Uterus (tissue), 4 donors: ENCODE results near the gene TGFA. TPM values are rescaled to one million over a fixed set of nuclear protein-coding genes. Genes with fewer than 3 reads are reported as not detected.

Experiments used
- DNase-seq, 2 donors: peaks; one replicate each; pipeline ENCODE4 v3.0.0-alpha.2; 2019 to 2020
- H3K27ac ChIP-seq, 2 donors: fragments of 200-600 bp; sonication (generic); 1 replicate in 1 of 2; 2 replicates in 1 of 2; pipeline ENCODE4 v1.5.1; 2016 to 2018
- H3K27me3 ChIP-seq, 2 donors: fragments of 200-600 bp; sonication (generic); one replicate each; pipeline ENCODE4 v1.5.1; 2018 to 2019; ENCODE audit warnings: control low read depth in 1 of 2
- H3K36me3 ChIP-seq, 2 donors: fragments of 200-600 bp; sonication (generic); one replicate each; pipeline ENCODE4 v1.5.1; 2019; ENCODE audit warnings: control low read depth in 1 of 2
- H3K4me1 ChIP-seq, 2 donors: fragments of 200-600 bp; sonication (generic); one replicate each; pipeline ENCODE4 v1.5.1; 2018 to 2019; ENCODE audit warnings: control low read depth in 1 of 2
- H3K4me3 ChIP-seq, 2 donors: fragments of 200-600 bp; sonication (generic); 1 replicate in 1 of 2; 2 replicates in 1 of 2; pipeline ENCODE4 v1.5.1; 2018 to 2019; ENCODE audit warnings: mild to moderate bottlenecking in 1 of 2
- H3K9me3 ChIP-seq, 2 donors: fragments of 200-600 bp; sonication (generic); one replicate each; pipeline ENCODE4 v1.5.1; 2019; ENCODE audit warnings: control low read depth in 1 of 2
- POLR2A ChIP-seq, 2 donors: fragments of 450-650 bp; IDR thresholded peaks; one replicate each; pipeline ENCODE4 v1.6.1; 2016; ENCODE audit warnings: antibody characterized with exemption in 2 of 2, mild to moderate bottlenecking in 1 of 2, moderate library complexity in 1 of 2
- intact Hi-C: fragments of 100-400 bp; cut with DNase I; formaldehyde crosslinking; loops from one replicate; pipeline ENCODE4 v1.15.1; 2023; ENCODE audit warnings: low total_unique reads
- total RNA-seq, 4 donors: library from RNA; depleted of rRNA in 3 of 4; stranded (reverse); fragments of >200 nt in 3 of 4; gene quantifications; one replicate each; pipeline versions ENCODE4 v1.1.0 to v1.2.4, GENCODE V29; 2014 to 2023
- TF ChIP-seq, protein P1 (sequence below), 4 experiments: fragments of 200-600 bp in 2 of 4; fragments of 450-650 bp in 2 of 4; sonication (generic) in 2 of 4; IDR thresholded peaks; one replicate each; pipeline ENCODE4 v1.5.1; 2016 to 2019; ENCODE audit warnings: antibody characterized with exemption in 4 of 4, mild to moderate bottlenecking in 2 of 4, moderate library complexity in 1 of 4
- donor health status: DM: yes; HTN: yes; CAD: no.

Gene TGFA
- 1 to 10 TPM in 3 of 4 donors, not detected in 1; 1.5 to 3.7 (median 1.6) TPM for total RNA-seq

DNA sequence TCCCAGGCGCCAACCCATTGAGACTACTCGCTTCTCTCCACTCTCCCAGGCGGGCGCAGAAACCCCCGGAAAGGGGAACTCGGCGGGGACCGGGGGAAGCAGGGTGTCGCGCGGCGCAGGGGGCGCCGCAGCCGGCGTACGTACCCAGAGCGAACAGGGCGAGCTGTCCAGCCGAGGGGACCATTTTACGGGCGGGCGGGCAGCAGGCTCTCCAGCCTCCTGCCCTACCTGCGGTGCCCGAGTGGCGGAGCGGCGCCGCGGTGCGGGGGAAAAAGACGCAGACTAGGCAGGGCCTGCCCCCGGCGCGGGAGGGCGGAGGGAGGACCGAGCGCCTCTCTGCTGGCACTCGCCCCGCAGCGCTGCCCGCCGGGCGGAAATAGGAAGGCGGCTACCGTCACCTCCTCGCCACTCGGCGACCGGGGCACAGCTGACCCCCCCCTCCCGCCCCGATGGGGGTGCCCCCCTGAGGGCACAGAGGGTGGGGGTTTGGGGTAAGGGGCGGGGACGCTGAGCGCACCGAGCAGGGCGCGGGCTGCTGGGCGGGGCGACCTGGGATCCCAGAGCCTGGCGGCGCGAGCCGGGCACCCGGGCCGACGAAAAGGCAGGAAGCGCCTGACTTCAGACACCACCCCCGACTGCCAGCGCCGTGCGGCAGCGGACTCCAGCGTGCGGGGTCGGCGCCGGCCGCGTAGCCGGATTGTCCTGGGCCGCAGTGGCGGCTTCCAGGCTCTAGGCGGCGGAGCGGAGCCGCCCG is at the start of gene TGFA:
Gene TGFA, minus strand, starts transcription at position 243 of the 754 bp plus-strand sequence. Its CDS starts 59 bp downstream, at position 184.
- peaks cover 0 to 13% of the 10 kb centered on the region in 2 donors for H3K4me1 ChIP-seq
- TF ChIP-seq, protein P1, sequence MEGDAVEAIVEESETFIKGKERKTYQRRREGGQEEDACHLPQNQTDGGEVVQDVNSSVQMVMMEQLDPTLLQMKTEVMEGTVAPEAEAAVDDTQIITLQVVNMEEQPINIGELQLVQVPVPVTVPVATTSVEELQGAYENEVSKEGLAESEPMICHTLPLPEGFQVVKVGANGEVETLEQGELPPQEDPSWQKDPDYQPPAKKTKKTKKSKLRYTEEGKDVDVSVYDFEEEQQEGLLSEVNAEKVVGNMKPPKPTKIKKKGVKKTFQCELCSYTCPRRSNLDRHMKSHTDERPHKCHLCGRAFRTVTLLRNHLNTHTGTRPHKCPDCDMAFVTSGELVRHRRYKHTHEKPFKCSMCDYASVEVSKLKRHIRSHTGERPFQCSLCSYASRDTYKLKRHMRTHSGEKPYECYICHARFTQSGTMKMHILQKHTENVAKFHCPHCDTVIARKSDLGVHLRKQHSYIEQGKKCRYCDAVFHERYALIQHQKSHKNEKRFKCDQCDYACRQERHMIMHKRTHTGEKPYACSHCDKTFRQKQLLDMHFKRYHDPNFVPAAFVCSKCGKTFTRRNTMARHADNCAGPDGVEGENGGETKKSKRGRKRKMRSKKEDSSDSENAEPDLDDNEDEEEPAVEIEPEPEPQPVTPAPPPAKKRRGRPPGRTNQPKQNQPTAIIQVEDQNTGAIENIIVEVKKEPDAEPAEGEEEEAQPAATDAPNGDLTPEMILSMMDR (IDR thresholded peaks at IDR 0.05) = peak; percentile 43 to 58 (median 48)
- no peak for TF ChIP-seq POLR2A (IDR thresholded peaks at IDR 0.05)
- peaks cover 0 to 13% of the 10 kb centered on the region in 2 donors for H3K27me3 ChIP-seq
- intact Hi-C loops = no loop called here
- no peak within 1 kb of the TSS for H3K27ac ChIP-seq
- H3K36me3 ChIP-seq = no peaks in the 10 kb centered on the region
- H3K4me3 ChIP-seq = peak within 1 kb of the TSS; percentile 37 to 39
- DNase-seq = peak; percentile 26 to 28
- no peaks in the 10 kb centered on the region for H3K9me3 ChIP-seq

DNA sequence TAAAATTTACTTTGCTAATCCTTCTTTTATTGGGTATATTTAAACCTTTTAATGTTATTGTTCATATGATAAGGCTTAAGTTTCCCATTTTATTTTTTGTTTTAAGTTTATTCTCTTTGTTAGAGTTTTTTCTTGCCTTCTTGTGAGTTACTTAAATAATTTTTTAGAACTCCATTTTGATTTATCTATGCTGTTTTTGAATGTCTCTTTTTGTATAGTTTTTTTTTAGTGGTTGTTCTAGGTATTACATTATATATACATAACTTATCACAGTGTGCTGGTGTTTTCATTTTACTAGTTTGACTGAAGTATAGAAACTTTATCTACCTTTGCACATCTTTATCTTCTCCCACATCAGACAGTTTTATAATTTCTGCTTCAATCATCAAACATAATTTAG is 49.4 kb upstream of the TGFA start:
- TF ChIP-seq, protein P1 (IDR thresholded peaks at IDR 0.05) = no peak
- no peak for TF ChIP-seq POLR2A (IDR thresholded peaks at IDR 0.05)
- DNase-seq = no peak
- H3K27ac ChIP-seq = no peak overlapping the region
- no peaks in the 10 kb centered on the region for H3K4me1 ChIP-seq
- no peak overlapping the region for H3K4me3 ChIP-seq
- H3K9me3 ChIP-seq = no peaks in the 10 kb centered on the region
- no peaks in the 10 kb centered on the region for H3K27me3 ChIP-seq
- intact Hi-C loops = no loop called here
- H3K36me3 ChIP-seq = no peaks in the 10 kb centered on the region

DNA sequence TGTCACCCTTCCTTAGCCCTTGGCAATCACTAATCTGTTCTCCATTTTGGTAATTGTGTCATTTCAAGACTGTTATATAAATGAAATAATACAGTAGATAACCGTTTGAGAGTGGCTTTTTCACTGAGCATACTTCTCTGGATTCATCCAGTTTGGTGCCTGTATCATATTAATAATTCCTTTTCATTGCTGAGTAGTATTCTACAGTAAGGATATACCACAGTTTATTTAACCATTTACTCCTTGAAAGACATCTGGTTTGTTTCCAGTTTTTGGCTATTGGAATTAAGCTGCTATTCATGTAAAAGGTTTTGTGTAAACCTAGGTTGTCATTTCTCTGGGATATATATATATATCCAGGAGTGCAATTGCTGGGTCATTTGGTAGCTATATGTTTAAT is 44.6 kb upstream of the TGFA start:
- intact Hi-C loops = no loop called here
- TF ChIP-seq POLR2A (IDR thresholded peaks at IDR 0.05) = no peak
- TF ChIP-seq, protein P1 (IDR thresholded peaks at IDR 0.05) = no peak
- Histone ChIP-seq H3K27me3 (no peaks in the 10 kb centered on the region), H3K4me1 (no peaks in the 10 kb centered on the region), H3K4me3 (no peak overlapping the region), H3K36me3 (no peaks in the 10 kb centered on the region), H3K27ac (no peak overlapping the region), H3K9me3 (no peaks in the 10 kb centered on the region)
- no peak for DNase-seq

DNA sequence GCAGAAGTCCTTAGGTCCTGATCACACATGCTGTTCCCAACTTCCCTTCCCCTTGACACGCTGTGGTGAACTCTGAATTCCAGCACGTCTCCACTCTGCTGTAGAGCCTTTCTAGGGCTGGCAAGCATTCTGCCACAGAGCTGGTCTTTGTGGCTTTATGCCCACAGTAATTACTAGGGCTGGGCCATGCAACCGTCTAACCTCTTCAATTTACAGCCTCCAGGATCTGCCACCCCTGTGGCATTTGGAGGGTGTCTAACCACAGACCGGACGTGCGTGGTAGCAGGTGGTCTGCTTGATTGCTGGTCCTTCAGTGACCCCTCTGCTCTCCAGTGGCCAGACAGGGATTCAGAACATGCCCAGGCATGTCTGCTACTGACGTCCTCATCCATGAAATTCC is 43.1 kb upstream of the TGFA start:
- Histone ChIP-seq H3K27ac (no peak overlapping the region), H3K4me3 (no peak overlapping the region), H3K9me3 (no peaks in the 10 kb centered on the region), H3K27me3 (no peaks in the 10 kb centered on the region), H3K36me3 (no peaks in the 10 kb centered on the region), H3K4me1 (no peaks in the 10 kb centered on the region)
- intact Hi-C loops = no loop called here
- DNase-seq = no peak
- no peak for TF ChIP-seq POLR2A (IDR thresholded peaks at IDR 0.05)
- TF ChIP-seq, protein P1 (IDR thresholded peaks at IDR 0.05) = no peak

DNA sequence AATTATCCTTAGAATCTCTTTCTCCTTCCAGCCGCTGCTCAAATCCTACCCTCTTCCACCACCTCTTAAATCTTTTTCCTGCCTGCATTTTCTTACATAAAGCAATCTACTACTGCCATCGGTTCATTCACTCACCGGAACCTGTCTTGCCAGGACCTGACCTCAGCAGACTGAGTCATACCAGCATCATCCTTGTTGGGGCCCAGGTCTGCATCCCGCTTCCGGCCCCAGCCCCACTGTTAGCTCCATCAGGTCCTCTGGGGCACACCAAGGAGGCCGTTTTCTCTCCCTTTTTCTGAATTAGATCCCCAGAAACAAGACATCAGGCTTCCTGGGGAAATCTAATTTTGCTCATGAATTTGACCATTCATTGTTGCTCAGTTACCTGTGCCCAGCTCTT is 42.7 kb upstream of the TGFA start:
- TF ChIP-seq POLR2A (IDR thresholded peaks at IDR 0.05) = no peak
- TF ChIP-seq, protein P1 (IDR thresholded peaks at IDR 0.05) = no peak
- Histone ChIP-seq H3K27ac (no peak overlapping the region), H3K4me3 (no peak overlapping the region), H3K9me3 (no peaks in the 10 kb centered on the region), H3K4me1 (no peaks in the 10 kb centered on the region), H3K27me3 (no peaks in the 10 kb centered on the region), H3K36me3 (no peaks in the 10 kb centered on the region)
- DNase-seq = no peak
- intact Hi-C loops = no loop called here
